Glomerular endothelial cell (primary cell): ENCODE results near the gene GNB3. TPM values are rescaled to one million over a fixed set of nuclear protein-coding genes. Genes with fewer than 3 reads are reported as not detected.
A peak's percentile ranks its signal among the peaks of the same experiment; 100 is the strongest.

Experiments
- DNase-seq: peaks from one replicate; pipeline ENCODE4 v3.0.0-alpha.2; 2011; ENCODE audit warnings: low read depth, low spot score; ENCODE audit errors: extremely low read depth
- total RNA-seq: library from RNA; depleted of rRNA; stranded (reverse); fragments of >200 nt; gene quantifications from 2 replicates; pipeline ENCODE4 v1.2.3, GENCODE V29; 2015

The GNB3 gene
- total RNA-seq, 1 donor from 2014 or later = 2.3 TPM

- no peak for DNase-seq
Measured at GRCh38 chr12:6836851-6837250, 3.9 kb upstream of the GNB3 start.

GRCh38 chr12:6837370-6838060 is 3.2 kb upstream of the GNB3 start:
- DNase-seq = no peak

- no peak for DNase-seq
Measured at GRCh38 chr12:6838854-6839253, 1.9 kb upstream of the GNB3 start.

GRCh38 chr12:6839482-6840201 is 1.1 kb upstream of the GNB3 start:
- no peak for DNase-seq

- DNase-seq = no peak
Measured at GRCh38 chr12:6840330-6840729, 395 bp upstream of the GNB3 start.

- DNase-seq = no peak
Measured at GRCh38 chr12:6842075-6842474, 1.4 kb downstream of the GNB3 start.

GRCh38 chr12:6843118-6843902 is 2.6 kb downstream of the GNB3 start:
- no peak for DNase-seq

- no peak for DNase-seq
Measured at GRCh38 chr12:6845395-6845794, 4.7 kb downstream of the GNB3 start.

GRCh38 chr12:6846316-6846869 is 5.7 kb downstream of the GNB3 start:
- DNase-seq = no peak

- DNase-seq = no peak
Measured at GRCh38 chr12:6847676-6848075, 7.0 kb downstream of the GNB3 start.

GRCh38 chr12:6849427-6849826 is 8.7 kb downstream of the GNB3 start:
- no peak for DNase-seq

- DNase-seq = no peak
Measured at GRCh38 chr12:6849976-6850560, 9.3 kb downstream of the GNB3 start.

GRCh38 chr12:6850796-6851152 is 10.0 kb downstream of the GNB3 start:
- DNase-seq = no peak

- peak; percentile 96 for DNase-seq
Measured at GRCh38 chr12:6851153-6851920, 10.6 kb downstream of the GNB3 start, which contains the start of gene CDCA3. Gene CDCA3, minus strand, starts transcription at chr12:6851286. Its CDS starts 334 bp downstream, at chr12:6850952.

GRCh38 chr12:6851921-6852650 is 11.4 kb downstream of the GNB3 start, which contains the start of gene USP5:
Gene USP5, plus strand, starts transcription at chr12:6852150. Its CDS starts 30 bp downstream, at chr12:6852180.
- DNase-seq = peak; percentile 97

- DNase-seq = no peak
Measured at GRCh38 chr12:6852651-6853354, 12.1 kb downstream of the GNB3 start.

GRCh38 chr12:6853626-6854025 is 12.9 kb downstream of the GNB3 start:
- no peak for DNase-seq

- DNase-seq = no peak
Measured at GRCh38 chr12:6854036-6854435, 13.3 kb downstream of the GNB3 start.

GRCh38 chr12:6855322-6855721 is 14.6 kb downstream of the GNB3 start:
- no peak for DNase-seq
